Panc1 (cell line): Measurements from ENCODE around the gene MSANTD2. TPM values are rescaled to one million over a fixed set of nuclear protein-coding genes. Genes with fewer than 3 reads are reported as not detected.

ENCODE experiments used
- ATAC-seq: fragments of 200-7000 bp; cut with Tn5 transposase; 2 replicates; pipeline ENCODE4 v1.9.1; 2020; ENCODE audit warnings: mild to moderate bottlenecking, moderate library complexity
- BruUV-seq: library from RNA; stranded (reverse); fragments of 400-500 nt; replicated peaks from 2 replicates; lab custom pipeline; 2021; lab: Mats Ljungman, UMichigan
- CTCF ChIA-PET: fragments of 300-600 bp; sonication (Branson Sonifier 250); formaldehyde crosslinking; loops from one replicate; lab custom pipeline; 2022; ENCODE audit warnings: antibody characterized with exemption; lab: Charles Lee
- POLR2A ChIA-PET: fragments of 300-600 bp; sonication (Branson Sonifier 250); formaldehyde crosslinking; loops from one replicate; lab custom pipeline; 2022; ENCODE audit warnings: antibody characterized with exemption; lab: Charles Lee
- DNase-seq: peaks from one replicate; pipeline ENCODE4 v3.0.0-alpha.2; 2010; ENCODE audit warnings: low read depth, low spot score
- H3K27ac ChIP-seq: 2 replicates; pipeline ENCODE4 v1.5.1; 2011; ENCODE audit warnings: mild to moderate bottlenecking, low read length, inconsistent platforms
- H3K27me3 ChIP-seq: fragments of 200-500 bp; sonication (Bioruptor generic); 2 replicates; pipeline ENCODE4 v1.6.0; 2014; ENCODE audit warnings: low read length, inconsistent platforms; ENCODE audit not compliant: control insufficient read depth, insufficient read depth
- H3K36me3 ChIP-seq: fragments of 200-500 bp; sonication (Bioruptor generic); 2 replicates; pipeline ENCODE4 v1.5.1; 2014; ENCODE audit warnings: inconsistent platforms, mild to moderate bottlenecking, low read length, moderate library complexity; ENCODE audit not compliant: control insufficient read depth, insufficient read depth
- H3K4me1 ChIP-seq: 2 replicates; pipeline ENCODE4 v1.5.1; 2011; ENCODE audit warnings: inconsistent platforms, mild to moderate bottlenecking, low read length, moderate library complexity; ENCODE audit not compliant: control insufficient read depth, insufficient read depth
- H3K4me3 ChIP-seq, 2 experiments: 2 replicates each; pipeline ENCODE4 v1.5.1; 2011 to 2012; ENCODE audit warnings: low read depth in 2 of 2, low read length in 2 of 2, mild to moderate bottlenecking in 2 of 2, inconsistent platforms in 1 of 2, moderate library complexity in 1 of 2
- H3K9me3 ChIP-seq: fragments of 200-500 bp; sonication (Bioruptor generic); 2 replicates; pipeline ENCODE4 v1.5.1; 2014; ENCODE audit warnings: low read depth, mild to moderate bottlenecking, inconsistent platforms, low read length, moderate library complexity; ENCODE audit not compliant: control insufficient read depth, insufficient read depth
- POLR2AphosphoS5 ChIP-seq: IDR thresholded peaks from 2 replicates; pipeline ENCODE4 v1.6.1; 2012; ENCODE audit warnings: mild to moderate bottlenecking, low read depth, low read length, moderate library complexity
- SIN3A ChIP-seq: IDR thresholded peaks from 2 replicates; pipeline ENCODE4 v1.6.1; 2012; ENCODE audit warnings: low read depth, mild to moderate bottlenecking, low read length, moderate library complexity, borderline replicate concordance; ENCODE audit not compliant: insufficient read depth
- TCF7L2 ChIP-seq: IDR thresholded peaks from 2 replicates; pipeline ENCODE4 v1.6.1; 2011; ENCODE audit warnings: mild to moderate bottlenecking, low read depth, low read length, inconsistent platforms
- in situ Hi-C: cut with HindIII; loops from 2 replicates; pipeline ENCODE4 v1.10.0; 2016; ENCODE audit warnings: low sequenced_read_pairs, low pct_unique_long_range_greater_than_20kb
- intact Hi-C: fragments of 100-400 bp; cut with micrococcal nuclease; formaldehyde crosslinking; loops from one replicate; pipeline ENCODE4 v1.10.0; 2022; ENCODE audit not compliant: unreplicated experiment
- total RNA-seq: library from RNA; stranded (reverse); gene quantifications from one replicate; pipeline ENCODE4 v1.2.1, GENCODE V29; 2021; ENCODE audit not compliant: unreplicated experiment
- TF ChIP-seq, protein P1 (sequence below): fragments of 450-650 bp; IDR thresholded peaks from 2 replicates; pipeline ENCODE4 v1.5.1; 2017; ENCODE audit warnings: mild to moderate bottlenecking
- TF ChIP-seq, protein P2 (sequence below), 2 experiments: IDR thresholded peaks; 2 replicates each; pipeline ENCODE4 v1.6.1; 2011 to 2012; ENCODE audit warnings: low read depth in 2 of 2, control low read depth in 1 of 2, low read length in 1 of 2, mild to moderate bottlenecking in 1 of 2, moderate library complexity in 1 of 2; ENCODE audit not compliant: insufficient read depth in 1 of 2

MSANTD2 gene
- total RNA-seq, 1 experiment from 2014 or later, result 20.5 TPM

DNA sequence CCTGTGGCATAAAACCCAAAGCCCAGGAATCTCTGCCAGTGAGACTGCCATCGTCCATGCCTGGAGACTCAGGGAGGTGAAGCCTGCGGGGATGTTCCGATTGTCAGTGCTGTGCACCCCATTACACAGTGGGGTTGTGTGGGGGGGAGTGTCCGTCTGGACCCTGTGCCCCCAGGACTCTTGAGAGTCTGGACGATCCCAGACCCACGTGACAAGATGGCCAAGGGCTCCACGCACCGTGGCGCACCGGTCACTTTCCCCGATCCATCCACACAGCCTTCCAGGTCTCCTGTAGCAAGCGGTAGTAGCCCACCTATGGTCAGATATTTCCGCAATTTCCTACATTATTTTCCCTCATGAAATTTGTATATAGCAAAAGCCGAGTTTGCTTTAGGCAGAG is 81.4 kb downstream of the MSANTD2 start:
- intact Hi-C loops, result no loop called here
- Histone ChIP-seq H3K4me1 (peaks cover 10% of the 10 kb centered on the region; the same call in 1 of the 2 replicates), H3K36me3 (no peaks in the 10 kb centered on the region), H3K27ac (no peak overlapping the region), H3K4me3 (no peak overlapping the region), H3K9me3 (no peaks in the 10 kb centered on the region), H3K27me3 (peaks cover 60% of the 10 kb centered on the region)
- ATAC-seq (no peak), DNase-seq (no peak)
- in situ Hi-C loops, result no loop called here
- no TSS peak for BruUV-seq
- TF ChIP-seq POLR2AphosphoS5, result no peak
- TF ChIP-seq, protein P1, sequence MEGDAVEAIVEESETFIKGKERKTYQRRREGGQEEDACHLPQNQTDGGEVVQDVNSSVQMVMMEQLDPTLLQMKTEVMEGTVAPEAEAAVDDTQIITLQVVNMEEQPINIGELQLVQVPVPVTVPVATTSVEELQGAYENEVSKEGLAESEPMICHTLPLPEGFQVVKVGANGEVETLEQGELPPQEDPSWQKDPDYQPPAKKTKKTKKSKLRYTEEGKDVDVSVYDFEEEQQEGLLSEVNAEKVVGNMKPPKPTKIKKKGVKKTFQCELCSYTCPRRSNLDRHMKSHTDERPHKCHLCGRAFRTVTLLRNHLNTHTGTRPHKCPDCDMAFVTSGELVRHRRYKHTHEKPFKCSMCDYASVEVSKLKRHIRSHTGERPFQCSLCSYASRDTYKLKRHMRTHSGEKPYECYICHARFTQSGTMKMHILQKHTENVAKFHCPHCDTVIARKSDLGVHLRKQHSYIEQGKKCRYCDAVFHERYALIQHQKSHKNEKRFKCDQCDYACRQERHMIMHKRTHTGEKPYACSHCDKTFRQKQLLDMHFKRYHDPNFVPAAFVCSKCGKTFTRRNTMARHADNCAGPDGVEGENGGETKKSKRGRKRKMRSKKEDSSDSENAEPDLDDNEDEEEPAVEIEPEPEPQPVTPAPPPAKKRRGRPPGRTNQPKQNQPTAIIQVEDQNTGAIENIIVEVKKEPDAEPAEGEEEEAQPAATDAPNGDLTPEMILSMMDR, result no peak
- TF ChIP-seq TCF7L2, result no peak
- no peak for TF ChIP-seq SIN3A
- TF ChIP-seq, protein P2, sequence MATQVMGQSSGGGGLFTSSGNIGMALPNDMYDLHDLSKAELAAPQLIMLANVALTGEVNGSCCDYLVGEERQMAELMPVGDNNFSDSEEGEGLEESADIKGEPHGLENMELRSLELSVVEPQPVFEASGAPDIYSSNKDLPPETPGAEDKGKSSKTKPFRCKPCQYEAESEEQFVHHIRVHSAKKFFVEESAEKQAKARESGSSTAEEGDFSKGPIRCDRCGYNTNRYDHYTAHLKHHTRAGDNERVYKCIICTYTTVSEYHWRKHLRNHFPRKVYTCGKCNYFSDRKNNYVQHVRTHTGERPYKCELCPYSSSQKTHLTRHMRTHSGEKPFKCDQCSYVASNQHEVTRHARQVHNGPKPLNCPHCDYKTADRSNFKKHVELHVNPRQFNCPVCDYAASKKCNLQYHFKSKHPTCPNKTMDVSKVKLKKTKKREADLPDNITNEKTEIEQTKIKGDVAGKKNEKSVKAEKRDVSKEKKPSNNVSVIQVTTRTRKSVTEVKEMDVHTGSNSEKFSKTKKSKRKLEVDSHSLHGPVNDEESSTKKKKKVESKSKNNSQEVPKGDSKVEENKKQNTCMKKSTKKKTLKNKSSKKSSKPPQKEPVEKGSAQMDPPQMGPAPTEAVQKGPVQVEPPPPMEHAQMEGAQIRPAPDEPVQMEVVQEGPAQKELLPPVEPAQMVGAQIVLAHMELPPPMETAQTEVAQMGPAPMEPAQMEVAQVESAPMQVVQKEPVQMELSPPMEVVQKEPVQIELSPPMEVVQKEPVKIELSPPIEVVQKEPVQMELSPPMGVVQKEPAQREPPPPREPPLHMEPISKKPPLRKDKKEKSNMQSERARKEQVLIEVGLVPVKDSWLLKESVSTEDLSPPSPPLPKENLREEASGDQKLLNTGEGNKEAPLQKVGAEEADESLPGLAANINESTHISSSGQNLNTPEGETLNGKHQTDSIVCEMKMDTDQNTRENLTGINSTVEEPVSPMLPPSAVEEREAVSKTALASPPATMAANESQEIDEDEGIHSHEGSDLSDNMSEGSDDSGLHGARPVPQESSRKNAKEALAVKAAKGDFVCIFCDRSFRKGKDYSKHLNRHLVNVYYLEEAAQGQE (IDR thresholded peaks at IDR 0.05; ENCODE audit: insufficient read depth in 1 of 2, low read depth in 2 of 2, low read length in 1 of 2), result no peak
- CTCF ChIA-PET, result no interaction called here
- POLR2A ChIA-PET, result no interaction called here

DNA sequence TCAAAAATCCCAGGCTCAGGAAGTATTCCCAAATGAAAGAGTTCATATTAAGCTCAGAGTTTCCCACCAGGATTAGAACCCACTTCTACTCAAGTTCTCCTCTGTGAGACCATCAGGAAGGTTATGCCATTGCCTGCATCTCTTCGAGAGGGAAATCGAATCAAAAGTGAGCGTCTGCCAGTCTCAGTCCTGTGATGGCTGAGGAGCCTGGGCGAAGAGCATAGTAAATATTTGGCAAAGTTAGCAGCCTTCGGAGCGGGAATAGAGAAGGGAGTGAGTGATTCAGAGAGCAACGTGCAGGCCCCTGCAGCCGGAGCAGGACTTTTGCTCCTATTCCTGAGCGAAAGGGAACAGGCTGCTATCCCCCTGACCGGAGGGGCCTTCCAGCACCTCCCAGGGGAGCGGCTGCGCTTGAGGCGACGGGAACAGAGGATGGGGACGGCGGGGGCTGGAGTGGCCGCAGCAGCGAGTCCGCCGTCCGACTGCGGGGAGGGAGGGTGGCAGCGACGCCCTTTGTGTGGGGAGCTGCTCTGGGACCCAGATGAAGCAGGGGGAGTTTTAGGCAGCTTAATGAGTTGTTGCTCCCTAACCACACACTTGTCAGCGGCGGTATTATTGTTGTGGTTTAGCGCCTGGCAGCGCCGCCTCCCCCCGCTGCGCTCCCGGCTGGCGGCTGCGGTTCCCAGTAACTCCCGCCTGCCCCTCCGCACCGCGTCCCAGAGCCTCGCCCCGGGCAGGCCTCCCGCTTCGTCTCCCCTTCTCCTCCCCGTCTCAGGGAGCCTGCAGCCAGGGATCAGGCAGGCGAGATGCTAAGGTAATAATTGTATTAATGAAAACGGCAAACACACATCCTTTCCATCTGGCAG is 82.2 kb downstream of the MSANTD2 start:
- TF ChIP-seq, protein P2 (IDR thresholded peaks at IDR 0.05; ENCODE audit: insufficient read depth in 1 of 2, low read depth in 2 of 2, low read length in 1 of 2), result no peak
- TF ChIP-seq, protein P1, result no peak
- peak; percentile 81 for TF ChIP-seq TCF7L2
- in situ Hi-C loops (no loop called here), intact Hi-C loops (no loop called here)
- no TSS peak for BruUV-seq
- DNase-seq (no peak), ATAC-seq (peak; percentile 78)
- Histone ChIP-seq H3K27ac (no peak overlapping the region), H3K27me3 (peaks cover 58% of the 10 kb centered on the region), H3K36me3 (no peaks in the 10 kb centered on the region), H3K4me3 (peak overlapping the region; percentile 38 to 54), H3K4me1 (peaks cover 10% of the 10 kb centered on the region; the same call in 1 of the 2 replicates), H3K9me3 (no peaks in the 10 kb centered on the region)
- CTCF ChIA-PET, result no interaction called here
- POLR2A ChIA-PET, result interaction anchor here (0.6 kb wide), 1 partner anchor 39 kb away, joined by 6 read pairs; no protein-coding TSS in a partner anchor
